OCI-LY3 (cell line): ENCODE measurements around the gene FAM240A.

ENCODE experiments used
- H2AFZ ChIP-seq: fragments of 200-600, 300-600 bp; shearing (Covaris generic); 2 replicates; pipeline ENCODE4 v1.6.0; 2014; ENCODE audit warnings: antibody characterized with exemption, low read depth, low read length
- H3K27ac ChIP-seq: fragments of 200-600, 300-600 bp; sonication (generic); 2 replicates; pipeline ENCODE4 v1.5.1; 2014; ENCODE audit warnings: mild to moderate bottlenecking, low read length, moderate library complexity, mixed read lengths
- H3K27me3 ChIP-seq: fragments of 200-600, 300-600 bp; sonication (generic); 2 replicates; pipeline ENCODE4 v1.6.1; 2014; ENCODE audit warnings: low read depth, low read length, mixed read lengths
- H3K36me3 ChIP-seq: fragments of 200-600, 300-600 bp; sonication (generic); replicated peaks from 2 replicates; pipeline ENCODE3; 2014; ENCODE audit warnings: low read depth, low read length, mixed read lengths
- H3K4me1 ChIP-seq: fragments of 300-600, 200-600 bp; sonication (generic); 2 replicates; pipeline ENCODE4 v1.6.1; 2014; ENCODE audit warnings: low read length, mixed read lengths
- H3K4me2 ChIP-seq: fragments of 200-600, 300-600 bp; sonication (generic); 2 replicates; pipeline ENCODE4 v1.6.1; 2014; ENCODE audit warnings: low read length, mixed read lengths
- H3K4me3 ChIP-seq: fragments of 300-600, 200-600 bp; sonication (generic); 2 replicates; pipeline ENCODE4 v1.5.1; 2014; ENCODE audit warnings: antibody characterized with exemption, mild to moderate bottlenecking, low read length, moderate library complexity
- H3K79me2 ChIP-seq: fragments of 300-600, 200-600 bp; shearing (Covaris generic); 2 replicates; pipeline ENCODE4 v1.6.1; 2014; ENCODE audit warnings: mild to moderate bottlenecking, low read length, mixed read lengths
- H3K9ac ChIP-seq: fragments of 300-600, 200-600 bp; shearing (Covaris generic); 2 replicates; pipeline ENCODE4 v1.6.0; 2014; ENCODE audit warnings: mild to moderate bottlenecking, low read length, moderate library complexity
- H3K9me3 ChIP-seq: fragments of 200-600, 300-600 bp; shearing (Covaris generic); 2 replicates; pipeline ENCODE4 v1.6.1; 2014; ENCODE audit warnings: low read length, mixed read lengths; ENCODE audit not compliant: insufficient read depth
- H4K20me1 ChIP-seq: fragments of 200-600, 300-600 bp; sonication (generic); 2 replicates; pipeline ENCODE4 v1.6.1; 2016; ENCODE audit warnings: low read length, mixed read lengths; ENCODE audit not compliant: insufficient read depth
- CTCF ChIP-seq: fragments of 200-600, 300-600 bp; sonication (generic); IDR thresholded peaks from 2 replicates; pipeline ENCODE4 v1.5.1; 2014; ENCODE audit warnings: antibody characterized with exemption, low read length, low read depth
- EZH2phosphoT487 ChIP-seq: fragments of 200-600 bp; shearing (Covaris generic); IDR thresholded peaks from 2 replicates; pipeline ENCODE4 v1.6.1; 2018; ENCODE audit warnings: antibody characterized with exemption, mixed run types, low read depth

Gene FAM240A

GRCh38 chr3:46675426-46675825 lies 63.1 kb downstream of the FAM240A start:
- Histone ChIP-seq H3K36me3 (no peaks in the 10 kb centered on the region), H3K4me3 (no peak overlapping the region), H4K20me1 (peaks cover 3% of the 10 kb centered on the region; the same call in 1 of the 2 replicates), H2AFZ (no peak overlapping the region), H3K9ac (no peak overlapping the region), H3K4me2 (no peak overlapping the region), H3K9me3 (no peaks in the 10 kb centered on the region), H3K27me3 (no peaks in the 10 kb centered on the region), H3K4me1 (no peaks in the 10 kb centered on the region), H3K27ac (no peak overlapping the region), H3K79me2 (no peaks in the 10 kb centered on the region)
- TF ChIP-seq CTCF: no peak
- no peak for TF ChIP-seq EZH2phosphoT487
